Measurements from ENCODE around the gene ETFA.

GRCh38 chr15:76258460-76258859, 52.8 kb downstream of the ETFA start:
- TF ChIP-seq POLR2A (IDR thresholded peaks at IDR 0.05) (no peak), CTCF (IDR thresholded peaks at IDR 0.05) (no peak)
